GM21619 (cell line): ENCODE data around the gene FBXO47.

Source experiments
- ATAC-seq: cut with Tn5 transposase; IDR thresholded peaks from one replicate; pipeline ENCODE4 v1.9.1; 2021; ENCODE audit not compliant: unreplicated experiment

The FBXO47 gene

DNA sequence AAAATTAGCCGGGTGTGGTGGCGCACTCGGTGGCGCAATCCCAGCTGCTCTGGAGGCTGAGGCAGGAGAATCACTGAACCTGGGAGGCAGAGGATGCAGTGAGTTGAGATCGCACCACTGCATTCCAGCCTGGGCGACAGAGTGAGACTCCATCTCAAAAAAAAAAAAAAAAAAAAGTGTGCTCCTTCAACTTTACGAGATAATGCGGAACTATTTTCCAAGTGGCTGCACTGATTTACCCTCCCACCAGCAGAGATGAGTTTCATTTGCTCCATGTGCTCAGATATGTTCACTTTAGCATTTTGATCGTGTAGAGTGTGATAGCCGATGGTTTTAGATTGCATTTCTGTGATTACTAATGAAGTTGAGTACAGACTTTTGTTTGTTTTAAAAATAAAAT is 61.8 kb downstream of the FBXO47 start:
- ATAC-seq, result no peak

DNA sequence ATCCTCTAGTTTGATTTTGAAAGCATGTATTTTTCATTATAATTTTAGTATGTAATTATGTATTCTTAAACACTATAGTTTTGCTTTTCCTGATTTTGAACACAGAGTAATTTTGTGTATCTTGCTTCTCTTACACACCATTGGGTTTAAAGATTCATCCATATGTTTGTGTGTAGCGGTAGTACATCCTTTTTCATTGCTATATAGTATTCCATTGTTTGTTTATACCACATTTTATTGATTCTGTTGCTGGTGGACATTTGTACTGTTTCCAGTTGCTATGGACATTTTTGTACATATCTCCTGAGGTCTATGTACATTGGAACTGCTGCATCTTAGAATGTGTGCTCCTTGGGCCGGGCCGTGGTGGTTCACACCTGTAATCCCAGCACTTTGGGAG is 62.3 kb downstream of the FBXO47 start:
- ATAC-seq, result no peak

GRCh38 chr17:38903404-38903803 is 63.8 kb downstream of the FBXO47 start:
- no peak for ATAC-seq

DNA sequence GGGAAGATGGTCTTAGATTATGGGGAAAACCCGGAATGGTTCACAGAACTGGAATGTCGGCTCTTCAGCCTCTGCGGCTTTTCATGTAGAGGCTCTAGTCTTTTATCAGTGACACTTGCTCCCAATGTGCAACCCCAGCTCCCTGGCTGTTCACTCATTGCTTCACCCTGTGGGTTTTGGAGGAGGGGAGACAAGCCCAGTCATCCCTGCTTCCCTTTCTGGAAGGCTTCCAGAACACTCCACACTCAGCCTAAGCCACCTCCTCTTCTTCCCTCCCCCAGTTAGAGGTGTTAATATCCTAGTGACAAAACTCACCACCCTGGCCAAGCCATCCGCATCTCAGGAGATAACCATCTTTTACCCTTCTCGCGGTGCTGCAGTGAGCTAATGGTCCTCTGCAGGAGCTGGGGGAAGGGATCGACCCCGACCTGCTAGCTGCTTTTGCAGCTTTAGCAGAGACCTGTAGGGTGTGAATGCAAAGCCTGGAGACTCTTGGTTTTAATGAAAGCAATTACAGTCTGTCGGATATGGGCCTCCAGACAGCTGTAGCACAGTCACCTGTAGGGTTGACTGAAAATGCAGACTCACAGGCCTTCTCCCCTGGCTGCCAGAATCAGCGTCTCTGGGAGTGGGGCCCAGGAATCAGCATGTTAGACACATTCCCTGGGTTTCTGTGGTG is 66.1 kb downstream of the FBXO47 start:
- ATAC-seq, result no peak

GRCh38 chr17:38899421-38899820 is 67.8 kb downstream of the FBXO47 start:
- no peak for ATAC-seq

GRCh38 chr17:38898812-38899348 is 68.3 kb downstream of the FBXO47 start:
- peak; percentile 88 for ATAC-seq

GRCh38 chr17:38898291-38898679 is 68.9 kb downstream of the FBXO47 start:
- peak; percentile 10 for ATAC-seq

- ATAC-seq, result no peak
These were observed 69.4 kb downstream of the FBXO47 start for GRCh38 chr17:38897671-38898290.

GRCh38 chr17:38897176-38897575 is 70.0 kb downstream of the FBXO47 start:
- ATAC-seq, result no peak

DNA sequence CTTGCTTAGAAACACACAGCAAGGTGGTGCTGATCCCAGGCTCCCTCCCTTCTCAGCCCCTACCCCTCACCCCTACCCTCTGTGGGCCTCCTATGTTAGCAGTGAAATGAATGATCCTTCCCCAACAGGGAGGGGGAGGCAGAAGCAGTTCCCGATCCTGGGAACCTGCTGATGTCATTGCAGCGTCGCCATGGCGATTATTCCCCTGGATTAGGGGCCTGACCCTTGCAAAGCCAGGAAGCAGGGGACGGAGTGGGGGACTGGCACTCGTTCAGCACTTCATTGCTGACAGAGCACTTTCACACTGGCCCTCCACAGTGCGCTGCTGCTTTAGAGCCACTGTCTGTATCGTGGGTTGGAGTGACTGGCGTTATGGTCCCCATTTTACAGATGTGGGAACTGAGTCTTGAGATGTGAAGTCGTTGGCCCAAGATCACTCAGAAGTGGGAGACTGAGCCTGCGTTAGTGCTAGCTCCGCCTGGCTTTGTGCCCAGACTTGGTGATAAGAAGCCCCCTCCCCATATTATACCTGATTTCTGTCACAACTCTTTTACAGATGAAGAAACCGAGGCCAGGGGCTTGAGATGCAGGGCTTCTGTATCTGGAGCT is 70.8 kb downstream of the FBXO47 start:
- ATAC-seq, result no peak

GRCh38 chr17:38894276-38894675 is 72.9 kb downstream of the FBXO47 start:
- no peak for ATAC-seq

DNA sequence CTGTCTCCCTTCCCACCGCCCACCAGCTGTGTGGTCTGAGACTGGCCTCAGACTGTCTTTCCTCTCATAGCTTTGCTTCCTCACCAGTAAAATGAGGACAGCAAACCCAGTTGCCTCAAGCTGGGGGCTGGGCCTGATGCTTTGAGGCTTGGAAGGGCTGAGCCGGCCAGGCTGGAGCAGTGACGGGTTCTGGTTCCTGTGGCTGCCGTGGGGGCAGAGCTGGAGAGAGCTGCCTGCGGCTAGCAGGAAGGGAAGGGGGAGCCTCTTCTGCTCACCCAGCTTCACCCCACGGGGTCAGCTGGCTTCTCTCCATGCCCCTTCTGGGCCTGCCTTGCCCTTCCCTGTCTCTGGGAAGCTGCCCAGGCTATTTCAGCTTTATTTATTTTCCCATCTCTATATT is 73.6 kb downstream of the FBXO47 start:
- ATAC-seq, result no peak

GRCh38 chr17:38893113-38893512 is 74.1 kb downstream of the FBXO47 start:
- ATAC-seq, result no peak

DNA sequence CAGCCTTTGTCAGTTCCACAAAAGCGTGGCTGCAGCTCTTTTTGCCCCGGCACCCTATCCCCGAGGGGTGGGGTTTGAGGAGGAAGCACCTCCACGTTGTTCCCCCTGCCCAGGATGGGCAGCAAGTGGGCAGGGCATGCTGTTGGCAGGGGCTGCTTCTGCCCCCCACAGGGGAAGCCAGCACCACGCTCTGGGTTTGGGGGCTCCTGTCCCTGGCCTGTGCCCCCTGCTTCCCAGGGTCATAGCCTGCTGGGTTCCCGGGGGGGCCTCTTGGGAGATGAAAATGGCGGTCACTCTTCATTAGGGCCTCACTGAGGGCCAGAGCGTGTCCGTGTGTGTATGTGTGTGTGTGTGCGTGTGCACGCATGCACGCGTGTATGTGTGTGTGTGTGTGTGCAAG is 74.6 kb downstream of the FBXO47 start:
- ATAC-seq, result no peak

DNA sequence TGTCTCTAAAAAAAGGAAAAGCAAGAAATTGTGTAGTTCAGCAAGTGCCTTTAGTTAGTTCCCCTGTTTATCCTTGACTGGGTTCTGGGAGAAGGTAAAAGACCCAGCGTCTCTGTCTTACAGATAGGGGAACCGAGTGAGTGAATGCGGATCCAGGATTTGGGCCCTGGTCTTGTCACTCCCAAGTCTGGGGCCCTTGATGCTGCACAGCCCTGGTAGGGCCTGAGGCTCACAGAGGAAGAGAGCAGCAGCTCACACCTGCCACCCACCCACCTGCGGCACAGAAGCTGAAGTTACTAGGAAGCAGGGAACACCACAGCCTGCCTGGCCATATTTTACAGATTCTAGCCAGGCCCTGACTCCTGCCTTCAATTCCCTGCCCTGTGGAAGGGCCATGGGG is 75.1 kb downstream of the FBXO47 start:
- ATAC-seq, result no peak

GRCh38 chr17:38891441-38891840 is 75.8 kb downstream of the FBXO47 start:
- ATAC-seq, result no peak

DNA sequence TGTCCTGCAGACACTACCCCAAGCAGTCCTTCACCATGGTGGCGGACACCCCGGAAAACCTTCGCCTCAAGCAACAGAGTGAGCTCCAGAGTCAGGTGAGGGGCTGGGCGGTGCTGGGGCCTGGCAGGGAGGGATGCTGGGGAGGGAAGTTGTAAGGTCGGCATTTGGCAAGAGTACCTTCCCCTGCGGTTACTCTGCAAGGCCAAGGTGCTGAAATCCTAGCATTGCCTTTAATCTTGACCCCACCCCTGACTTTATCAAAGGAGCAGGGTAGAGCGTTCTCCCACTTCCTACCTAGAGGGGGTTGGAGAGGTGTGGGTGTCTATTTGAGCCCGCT is 76.8 kb downstream of the FBXO47 start:
- no peak for ATAC-seq

DNA sequence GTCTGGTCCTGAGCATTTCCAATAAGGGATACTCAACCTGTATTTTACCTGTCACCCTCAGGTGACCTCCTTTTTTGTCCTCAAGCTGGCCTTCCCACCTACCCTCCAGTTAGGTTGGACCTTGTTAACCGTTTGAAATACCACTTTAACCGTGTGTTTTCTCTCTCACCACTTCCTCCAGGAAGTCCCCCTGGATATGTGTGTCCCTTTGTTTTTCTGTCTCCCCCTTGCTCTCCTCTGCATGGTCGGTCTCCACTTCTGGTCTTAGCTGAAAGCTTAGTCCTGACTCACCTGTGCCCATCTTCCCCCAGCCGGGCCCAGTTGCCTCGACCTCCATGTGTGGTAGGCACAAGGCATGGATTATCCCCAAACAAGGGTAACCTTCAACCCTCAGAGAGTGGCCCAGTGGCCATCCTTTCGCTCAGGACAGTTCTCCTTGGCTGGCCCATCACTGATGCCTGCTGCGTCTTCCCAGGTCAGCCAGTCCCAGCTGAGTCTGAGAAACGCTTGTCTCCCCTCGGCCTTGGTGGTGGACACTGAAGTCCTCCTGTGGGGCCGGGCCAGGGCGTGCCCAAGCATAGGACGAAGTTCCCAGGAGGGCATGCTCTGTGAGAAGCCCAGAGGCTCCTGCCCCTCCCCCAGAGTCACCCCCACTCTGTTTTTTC is 77.3 kb downstream of the FBXO47 start:
- ATAC-seq, result no peak

GRCh38 chr17:38888842-38889241 is 78.4 kb downstream of the FBXO47 start:
- ATAC-seq, result no peak

GRCh38 chr17:38886643-38887010 is 80.6 kb downstream of the FBXO47 start:
- no peak for ATAC-seq
